ENCODE measurements around the gene SLC25A52.
A peak's percentile ranks its signal among the peaks of the same experiment; 100 is the strongest.
"Not testable (repeated sequence)": the region's sequence is repeated elsewhere in the genome, so short reads cannot be mapped to it uniquely, and the experiment has no call there.

Gene SLC25A52

GRCh38 chr18:31760695-31761094, at the start of gene SLC25A52:
TSS of gene SLC25A52 (minus strand) at chr18:31760880. CDS start at chr18:31760661, 219 bp downstream.
- DNase-seq: no peak

GRCh38 chr18:31809049-31809448, 48.4 kb upstream of the SLC25A52 start:
- DNase-seq: not testable (repeated sequence)

GRCh38 chr18:31801078-31801477, 40.4 kb upstream of the SLC25A52 start:
- DNase-seq: no peak

- DNase-seq: not testable (repeated sequence)
Measured at GRCh38 chr18:31799257-31799656, 38.6 kb upstream of the SLC25A52 start.

GRCh38 chr18:31798399-31798798, 37.7 kb upstream of the SLC25A52 start:
- no peak for DNase-seq

GRCh38 chr18:31795747-31796146, 35.1 kb upstream of the SLC25A52 start:
- DNase-seq: no peak

- DNase-seq: no peak
Measured at GRCh38 chr18:31793531-31793930, 32.9 kb upstream of the SLC25A52 start.

GRCh38 chr18:31792580-31792911, 31.9 kb upstream of the SLC25A52 start:
- no peak for DNase-seq

- no peak for DNase-seq
Measured at GRCh38 chr18:31791817-31792579, 31.3 kb upstream of the SLC25A52 start.

- no peak for DNase-seq
Measured at GRCh38 chr18:31789409-31789808, 28.7 kb upstream of the SLC25A52 start.

GRCh38 chr18:31783059-31783458, 22.4 kb upstream of the SLC25A52 start:
- no peak for DNase-seq

GRCh38 chr18:31778391-31778950, 17.8 kb upstream of the SLC25A52 start:
- DNase-seq: no peak

- no peak for DNase-seq
Measured at GRCh38 chr18:31776093-31776492, 15.4 kb upstream of the SLC25A52 start.

GRCh38 chr18:31774962-31775361, 14.3 kb upstream of the SLC25A52 start:
- DNase-seq: no peak

- no peak for DNase-seq
Measured at GRCh38 chr18:31774477-31774785, 13.8 kb upstream of the SLC25A52 start.

- DNase-seq: no peak
Measured at GRCh38 chr18:31773774-31774476, 13.2 kb upstream of the SLC25A52 start.

- DNase-seq: no peak
Measured at GRCh38 chr18:31772699-31773098, 12.0 kb upstream of the SLC25A52 start.

GRCh38 chr18:31750273-31750672, 10.4 kb downstream of the SLC25A52 start:
- no peak for DNase-seq

- DNase-seq: no peak
Measured at GRCh38 chr18:31746396-31746795, 14.3 kb downstream of the SLC25A52 start.

GRCh38 chr18:31744321-31745067, 16.2 kb downstream of the SLC25A52 start:
- DNase-seq: no peak

GRCh38 chr18:31743600-31743999, 17.1 kb downstream of the SLC25A52 start:
- not testable (repeated sequence) for DNase-seq

GRCh38 chr18:31741097-31741735, 19.5 kb downstream of the SLC25A52 start:
- peak; percentile 58 for DNase-seq

GRCh38 chr18:31740180-31740579, 20.5 kb downstream of the SLC25A52 start:
- DNase-seq: no peak

Measured in activated CD8-positive, alpha-beta memory T cell treated with anti-CD3 and anti-CD28 coated beads, Interleukin-2, amount 50 U/mL, for 4 hours (primary cell).